Measurements from ENCODE around the gene MYBPC1. TPM values are rescaled to one million over a fixed set of nuclear protein-coding genes. Genes with fewer than 3 reads are reported as not detected.

The MYBPC1 gene
- total and polyA plus RNA-seq, 2 experiments from 2014 or later: 0.18 TPM; not detected in 1

DNA sequence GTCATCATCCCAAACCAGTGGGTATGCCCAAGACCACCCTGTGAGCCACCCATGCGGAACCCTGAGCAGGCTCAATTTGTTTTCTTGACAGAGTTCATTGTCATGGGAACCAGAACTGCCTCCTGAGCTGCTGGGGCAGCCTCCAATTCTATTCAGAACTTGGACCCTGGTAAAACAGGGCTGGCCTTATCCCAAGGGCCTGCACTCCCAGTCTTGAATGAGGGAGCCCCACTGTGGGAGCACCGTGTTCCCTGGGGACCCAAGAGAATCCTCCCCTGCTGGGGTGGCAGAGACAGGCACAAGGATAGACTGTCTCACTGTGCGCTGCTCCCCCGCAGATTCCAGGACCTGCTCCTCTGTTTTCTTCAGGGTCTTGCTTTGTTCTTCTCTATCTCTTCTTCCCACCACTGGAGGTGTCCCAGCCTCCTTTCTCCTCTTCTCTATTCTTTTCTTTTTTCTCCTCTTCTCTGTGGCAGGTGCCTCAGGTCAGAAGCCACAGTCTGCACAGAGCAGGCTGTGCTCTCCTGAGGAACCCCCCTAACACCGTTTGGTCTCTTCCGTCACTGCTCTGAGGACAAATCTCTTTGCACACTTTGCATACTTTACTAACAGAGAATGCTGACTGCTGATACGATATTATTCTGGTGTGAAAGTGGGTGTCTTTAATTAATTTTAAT lies 71.4 kb downstream of the MYBPC1 start (continued):
- TF ChIP-seq, protein P1, sequence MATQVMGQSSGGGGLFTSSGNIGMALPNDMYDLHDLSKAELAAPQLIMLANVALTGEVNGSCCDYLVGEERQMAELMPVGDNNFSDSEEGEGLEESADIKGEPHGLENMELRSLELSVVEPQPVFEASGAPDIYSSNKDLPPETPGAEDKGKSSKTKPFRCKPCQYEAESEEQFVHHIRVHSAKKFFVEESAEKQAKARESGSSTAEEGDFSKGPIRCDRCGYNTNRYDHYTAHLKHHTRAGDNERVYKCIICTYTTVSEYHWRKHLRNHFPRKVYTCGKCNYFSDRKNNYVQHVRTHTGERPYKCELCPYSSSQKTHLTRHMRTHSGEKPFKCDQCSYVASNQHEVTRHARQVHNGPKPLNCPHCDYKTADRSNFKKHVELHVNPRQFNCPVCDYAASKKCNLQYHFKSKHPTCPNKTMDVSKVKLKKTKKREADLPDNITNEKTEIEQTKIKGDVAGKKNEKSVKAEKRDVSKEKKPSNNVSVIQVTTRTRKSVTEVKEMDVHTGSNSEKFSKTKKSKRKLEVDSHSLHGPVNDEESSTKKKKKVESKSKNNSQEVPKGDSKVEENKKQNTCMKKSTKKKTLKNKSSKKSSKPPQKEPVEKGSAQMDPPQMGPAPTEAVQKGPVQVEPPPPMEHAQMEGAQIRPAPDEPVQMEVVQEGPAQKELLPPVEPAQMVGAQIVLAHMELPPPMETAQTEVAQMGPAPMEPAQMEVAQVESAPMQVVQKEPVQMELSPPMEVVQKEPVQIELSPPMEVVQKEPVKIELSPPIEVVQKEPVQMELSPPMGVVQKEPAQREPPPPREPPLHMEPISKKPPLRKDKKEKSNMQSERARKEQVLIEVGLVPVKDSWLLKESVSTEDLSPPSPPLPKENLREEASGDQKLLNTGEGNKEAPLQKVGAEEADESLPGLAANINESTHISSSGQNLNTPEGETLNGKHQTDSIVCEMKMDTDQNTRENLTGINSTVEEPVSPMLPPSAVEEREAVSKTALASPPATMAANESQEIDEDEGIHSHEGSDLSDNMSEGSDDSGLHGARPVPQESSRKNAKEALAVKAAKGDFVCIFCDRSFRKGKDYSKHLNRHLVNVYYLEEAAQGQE (IDR thresholded peaks at IDR 0.05; ENCODE audit: unreplicated experiment): no peak
- TF ChIP-seq EZH2phosphoT487 (IDR thresholded peaks at IDR 0.05; ENCODE audit: unreplicated experiment): no peak
- TF ChIP-seq ZNF331 (CRISPR knock-in tag; IDR thresholded peaks at IDR 0.05; ENCODE audit: low read depth): no peak
- TF ChIP-seq ZNF114 (CRISPR knock-in tag; IDR thresholded peaks at IDR 0.05): no peak
- no peak for TF ChIP-seq EZH2 (IDR thresholded peaks at IDR 0.05; ENCODE audit: low read depth, unreplicated experiment)
- TF ChIP-seq JUNB (IDR thresholded peaks at IDR 0.05; ENCODE audit: unreplicated experiment): no peak
- no peak for TF ChIP-seq POLR2AphosphoS5 (IDR thresholded peaks at IDR 0.05; ENCODE audit: low read depth)

DNA sequence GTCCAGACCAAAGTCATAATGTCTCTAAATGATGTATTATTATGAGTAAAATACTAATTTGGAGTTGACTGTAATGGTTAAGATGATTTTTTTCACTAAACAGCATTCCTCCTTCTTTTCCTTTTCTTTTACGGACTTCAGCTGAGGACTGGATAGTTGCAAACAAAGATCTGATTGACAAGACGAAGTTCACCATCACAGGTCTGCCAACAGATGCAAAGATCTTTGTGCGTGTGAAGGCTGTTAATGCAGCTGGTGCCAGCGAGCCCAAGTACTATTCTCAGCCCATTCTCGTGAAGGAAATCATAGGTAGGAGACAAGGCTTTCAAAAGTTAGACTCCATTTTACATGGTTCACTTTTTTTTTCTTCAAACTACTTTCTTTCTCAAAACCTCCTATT lies 72.8 kb downstream of the MYBPC1 start:
- H3K36me3 ChIP-seq (ENCODE audit: insufficient read depth): no peaks in the 10 kb centered on the region
- Mint-ChIP-seq H3K36me3 (ENCODE audit: low read depth) (no peaks in the 10 kb centered on the region), H3K27me3 (ENCODE audit: insufficient read depth, low read depth, poor library complexity) (no peaks in the 10 kb centered on the region), H3K4me3 (no peak overlapping the region), H3K9me3 (no peaks in the 10 kb centered on the region), H3K27ac (no peak overlapping the region), H3K4me1 (peaks cover 34% of the 10 kb centered on the region)
- no peaks in the 10 kb centered on the region for H3K27me3 ChIP-seq (ENCODE audit: insufficient read depth)
- H3K9me2 ChIP-seq (ENCODE audit: insufficient read depth): no peaks in the 10 kb centered on the region
- H3K79me2 ChIP-seq (replicated peaks; ENCODE audit: insufficient read depth): no peaks in the 10 kb centered on the region
- TF ChIP-seq CREB1 (CRISPR knock-in tag; IDR thresholded peaks at IDR 0.05; ENCODE audit: low read depth) (no peak), STAT1 (IDR thresholded peaks at IDR 0.05; ENCODE audit: unreplicated experiment) (no peak)
- H3K27ac ChIP-seq (ENCODE audit: low read depth): no peak overlapping the region
- DNase-seq (ENCODE audit: low spot score) (no peak), ATAC-seq (no peak)
- H3K4me3 ChIP-seq: no peak overlapping the region
- H3K4me1 ChIP-seq (ENCODE audit: insufficient read depth): peaks cover 20% of the 10 kb centered on the region
- no peaks in the 10 kb centered on the region for H4K20me1 ChIP-seq (replicated peaks; ENCODE audit: insufficient read depth)
- H2AFZ ChIP-seq: no peak overlapping the region
- no peaks in the 10 kb centered on the region for H3F3A ChIP-seq (replicated peaks; ENCODE audit: low read depth)
- no peak overlapping the region for H3K4me2 ChIP-seq

DNA sequence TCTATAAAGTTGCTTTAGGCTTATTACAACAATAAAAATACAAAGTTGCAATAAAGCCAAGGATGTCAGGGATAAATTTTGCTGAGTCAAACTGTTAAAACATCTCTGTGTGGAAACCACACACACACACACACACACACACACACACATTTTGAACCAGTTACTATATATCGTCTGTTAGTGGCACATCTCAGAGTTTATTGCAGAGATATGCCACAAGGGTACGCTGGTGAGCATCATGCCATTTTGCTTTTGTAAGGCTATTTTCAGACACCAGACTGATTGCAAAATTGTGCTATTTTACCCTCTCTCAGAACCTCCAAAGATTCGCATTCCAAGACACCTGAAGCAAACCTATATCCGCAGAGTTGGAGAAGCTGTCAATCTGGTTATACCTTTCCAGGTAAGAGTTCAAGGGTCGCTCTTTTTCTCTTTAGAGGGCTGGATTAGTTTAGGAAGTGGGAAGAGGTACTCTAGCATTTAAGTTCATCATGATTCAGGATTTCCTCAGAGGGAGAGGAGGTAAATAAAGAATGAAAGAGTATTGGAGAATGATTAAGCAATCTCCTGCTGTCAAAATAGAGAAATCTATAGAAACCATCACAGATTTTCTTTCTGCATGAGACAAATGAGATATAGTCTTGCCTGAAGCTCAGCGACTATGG lies 75.4 kb downstream of the MYBPC1 start:
- no peaks in the 10 kb centered on the region for H3K79me2 ChIP-seq (replicated peaks; ENCODE audit: insufficient read depth)
- H4K20me1 ChIP-seq (replicated peaks; ENCODE audit: insufficient read depth): no peaks in the 10 kb centered on the region
- H3K27ac ChIP-seq (ENCODE audit: low read depth): no peak overlapping the region
- Mint-ChIP-seq H3K36me3 (ENCODE audit: low read depth) (no peaks in the 10 kb centered on the region), H3K9me3 (no peaks in the 10 kb centered on the region), H3K4me3 (no peak overlapping the region), H3K27me3 (ENCODE audit: insufficient read depth, low read depth, poor library complexity) (no peaks in the 10 kb centered on the region), H3K27ac (no peak overlapping the region), H3K4me1 (peaks cover 17% of the 10 kb centered on the region)
- H3K4me3 ChIP-seq: no peak overlapping the region
- H3K27me3 ChIP-seq (ENCODE audit: insufficient read depth): no peaks in the 10 kb centered on the region
- no peaks in the 10 kb centered on the region for H3K36me3 ChIP-seq (ENCODE audit: insufficient read depth)
- peak; percentile 69 for ATAC-seq
- H3K4me2 ChIP-seq: no peak overlapping the region
- no peaks in the 10 kb centered on the region for H3F3A ChIP-seq (replicated peaks; ENCODE audit: low read depth)
- TF ChIP-seq, protein P2, sequence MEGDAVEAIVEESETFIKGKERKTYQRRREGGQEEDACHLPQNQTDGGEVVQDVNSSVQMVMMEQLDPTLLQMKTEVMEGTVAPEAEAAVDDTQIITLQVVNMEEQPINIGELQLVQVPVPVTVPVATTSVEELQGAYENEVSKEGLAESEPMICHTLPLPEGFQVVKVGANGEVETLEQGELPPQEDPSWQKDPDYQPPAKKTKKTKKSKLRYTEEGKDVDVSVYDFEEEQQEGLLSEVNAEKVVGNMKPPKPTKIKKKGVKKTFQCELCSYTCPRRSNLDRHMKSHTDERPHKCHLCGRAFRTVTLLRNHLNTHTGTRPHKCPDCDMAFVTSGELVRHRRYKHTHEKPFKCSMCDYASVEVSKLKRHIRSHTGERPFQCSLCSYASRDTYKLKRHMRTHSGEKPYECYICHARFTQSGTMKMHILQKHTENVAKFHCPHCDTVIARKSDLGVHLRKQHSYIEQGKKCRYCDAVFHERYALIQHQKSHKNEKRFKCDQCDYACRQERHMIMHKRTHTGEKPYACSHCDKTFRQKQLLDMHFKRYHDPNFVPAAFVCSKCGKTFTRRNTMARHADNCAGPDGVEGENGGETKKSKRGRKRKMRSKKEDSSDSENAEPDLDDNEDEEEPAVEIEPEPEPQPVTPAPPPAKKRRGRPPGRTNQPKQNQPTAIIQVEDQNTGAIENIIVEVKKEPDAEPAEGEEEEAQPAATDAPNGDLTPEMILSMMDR (conservative IDR thresholded peaks at IDR 0.05; ENCODE audit: low read depth in 2 of 2): peak; percentile 69 to 81
- no peak for TF ChIP-seq JUNB (IDR thresholded peaks at IDR 0.05; ENCODE audit: unreplicated experiment)
- peaks cover 10% of the 10 kb centered on the region; the same call in 1 of the 2 replicates for H3K4me1 ChIP-seq (ENCODE audit: insufficient read depth)
- peak overlapping the region; percentile 95; the same call in 1 of the 2 replicates for H2AFZ ChIP-seq
- peak; percentile 59 for DNase-seq (ENCODE audit: low spot score)
- H3K9me2 ChIP-seq (ENCODE audit: insufficient read depth): no peaks in the 10 kb centered on the region

Measured in GM23338 (cell line).